Activated gamma-delta T cell treated with anti-CD3 and anti-CD28 coated beads, Interleukin-2, amount 50 U/mL, for 16 hours (primary cell): ENCODE results near the gene FUOM.

ENCODE experiments used
- DNase-seq: peaks from one replicate; pipeline ENCODE4 v3.0.0-alpha.2; 2020; ENCODE audit warnings: low read depth

The FUOM gene

GRCh38 chr10:133311570-133311969, 46.2 kb downstream of the FUOM start:
- DNase-seq = no peak

GRCh38 chr10:133310789-133311188, 47.0 kb downstream of the FUOM start:
- no peak for DNase-seq

- no peak for DNase-seq
Observed at GRCh38 chr10:133310399-133310755, 47.4 kb downstream of the FUOM start.

- DNase-seq = no peak
Observed at GRCh38 chr10:133309720-133310398, 48.0 kb downstream of the FUOM start.

GRCh38 chr10:133309100-133309719, 48.6 kb downstream of the FUOM start:
- DNase-seq = peak; percentile 90

- peak; percentile 85 for DNase-seq
Observed at GRCh38 chr10:133308421-133309099, 49.3 kb downstream of the FUOM start, which contains the start of the genes TUBGCP2 and ZNF511. TSS of gene TUBGCP2 (minus strand) at chr10:133308872. CDS start at chr10:133302941, 5,931 bp downstream. TSS of gene ZNF511 (plus strand) at chr10:133308914. CDS start at chr10:133308944, 30 bp downstream.

- peak; percentile 72 for DNase-seq
Observed at GRCh38 chr10:133307776-133308420, 49.9 kb downstream of the FUOM start.

GRCh38 chr10:133306941-133307379, 50.9 kb downstream of the FUOM start:
- no peak for DNase-seq

GRCh38 chr10:133306097-133306476, 51.7 kb downstream of the FUOM start:
- DNase-seq = no peak
